HG02885 (cell line): ENCODE data around the gene GUCA2A.

Source experiments
- ATAC-seq: cut with Tn5 transposase; IDR thresholded peaks from one replicate; pipeline ENCODE4 v1.9.1; 2021; ENCODE audit warnings: mild to moderate bottlenecking; ENCODE audit not compliant: unreplicated experiment, poor library complexity

Gene GUCA2A

GRCh38 chr1:42178249-42178648, 13.7 kb upstream of the GUCA2A start:
- no peak for ATAC-seq

DNA sequence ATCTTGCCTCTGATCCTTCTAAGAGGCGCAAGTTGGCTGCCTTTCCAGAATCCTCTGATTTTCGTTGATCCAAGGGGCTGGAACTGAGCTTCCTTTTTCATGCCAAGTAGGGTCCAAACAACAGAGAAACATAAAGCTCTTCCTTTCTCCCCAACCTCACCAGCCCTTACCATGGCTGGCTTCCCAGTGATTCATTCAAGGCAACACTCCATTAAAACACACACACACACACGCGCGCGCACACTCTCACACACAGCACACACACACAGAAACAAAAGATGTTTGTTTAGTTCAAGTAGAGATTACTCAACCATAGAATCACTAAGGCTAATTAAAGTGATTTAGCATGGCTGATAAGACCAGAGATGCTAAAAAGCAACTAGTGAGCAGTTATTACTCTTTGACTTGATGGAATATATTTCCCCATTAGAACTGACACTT, 13.0 kb upstream of the GUCA2A start:
- no peak for ATAC-seq

DNA sequence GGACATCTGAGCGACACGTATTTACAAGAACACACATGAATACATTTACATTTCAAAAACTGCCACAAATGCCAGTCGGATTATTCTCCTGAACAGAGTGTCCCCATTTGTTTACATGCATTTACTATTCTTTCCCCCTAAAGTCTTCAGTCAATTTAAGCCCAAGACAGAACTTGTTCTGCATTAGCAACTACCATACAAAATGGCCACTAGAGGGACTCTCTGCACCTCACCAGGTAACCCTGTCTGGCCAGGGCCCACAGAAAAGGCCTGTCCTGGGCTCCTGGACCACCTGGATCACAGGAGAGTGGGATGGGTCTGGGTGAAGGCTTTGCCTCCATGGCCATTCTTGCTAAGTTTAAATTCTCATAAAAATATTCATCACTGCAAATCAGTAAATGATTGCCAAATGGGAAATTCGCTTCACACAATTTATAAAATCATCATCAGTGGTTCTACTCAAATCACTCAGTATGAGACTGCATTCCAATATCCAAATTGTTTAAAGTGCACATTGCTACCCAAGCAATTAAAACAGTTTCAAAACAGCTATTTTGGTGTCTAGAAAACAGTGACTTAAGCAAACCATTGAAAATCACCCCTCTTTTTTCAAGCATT, 12.5 kb upstream of the GUCA2A start:
- no peak for ATAC-seq

- no peak for ATAC-seq
Measured at GRCh38 chr1:42175314-42176054, 10.9 kb upstream of the GUCA2A start.

DNA sequence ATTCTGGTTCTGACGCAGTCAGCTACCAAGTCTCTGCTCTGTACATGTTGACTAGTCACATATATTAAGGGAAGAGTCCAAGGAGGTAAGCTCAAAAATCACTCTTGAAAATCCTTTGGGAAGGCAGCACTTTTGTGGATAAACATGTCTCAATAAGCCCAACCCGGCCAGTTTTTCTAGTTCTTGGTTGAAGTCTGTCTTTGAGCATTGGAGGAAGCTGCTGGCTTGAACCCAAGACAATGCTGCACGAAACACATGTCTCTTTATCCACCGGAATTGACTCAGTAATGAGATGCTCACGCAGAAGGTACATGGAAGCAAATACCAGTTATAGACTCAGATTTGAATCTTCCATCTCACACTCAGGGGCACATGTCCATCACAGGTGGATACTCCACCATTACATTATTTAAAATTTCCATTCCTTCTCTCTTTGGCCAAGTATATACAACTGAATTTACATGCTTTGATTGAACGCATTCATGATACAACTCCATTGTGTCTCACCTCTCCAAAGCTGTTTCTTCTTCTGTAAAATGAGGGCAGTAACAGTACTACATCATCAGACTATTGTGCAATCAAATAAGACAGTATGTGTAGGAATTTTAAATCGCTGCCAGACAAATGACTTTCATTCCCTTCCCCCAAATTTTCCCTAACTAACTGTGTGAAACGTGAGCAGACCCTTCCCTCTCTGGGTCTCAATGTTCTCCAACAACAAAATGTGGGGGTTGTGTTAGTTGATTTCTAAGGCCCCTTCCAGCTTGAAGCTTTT, 9.6 kb upstream of the GUCA2A start:
- no peak for ATAC-seq

DNA sequence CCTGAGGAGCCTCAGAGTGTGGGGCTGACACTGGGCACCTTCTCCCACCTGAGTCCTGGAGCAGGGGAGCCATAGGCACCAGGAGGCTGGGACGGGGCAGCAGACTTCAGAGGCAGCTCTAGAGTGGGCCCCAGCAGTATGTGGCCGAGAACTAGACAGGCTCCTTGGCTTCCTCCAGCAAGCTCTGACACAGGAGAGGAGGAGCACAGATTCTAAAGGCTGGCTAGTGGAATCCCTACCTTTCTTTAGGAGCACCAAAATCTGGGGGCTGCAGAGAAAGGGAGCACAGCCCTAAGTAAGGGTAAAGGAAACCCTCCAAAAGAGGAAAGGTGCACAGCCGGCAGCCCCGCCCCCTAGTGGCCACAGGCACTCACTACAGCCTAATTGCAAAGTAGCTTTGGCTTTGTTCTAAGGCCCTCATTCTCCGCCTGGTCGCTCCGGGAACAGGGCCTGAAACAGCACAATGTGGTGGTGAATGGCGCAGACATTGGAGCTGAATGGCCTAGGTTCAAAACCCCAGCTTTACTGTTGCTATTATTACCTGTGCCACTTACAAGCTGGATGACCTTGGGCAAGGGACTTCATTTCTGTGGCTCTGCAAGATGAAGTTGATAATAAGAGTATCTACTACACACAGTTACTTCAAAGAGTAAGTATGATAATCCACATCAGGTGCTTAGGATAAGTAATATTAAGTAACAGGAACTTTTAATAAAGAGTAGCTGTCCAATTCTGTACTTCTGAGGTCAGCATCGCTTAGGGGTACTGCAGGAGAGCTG, 8.8 kb upstream of the GUCA2A start:
- no peak for ATAC-seq

DNA sequence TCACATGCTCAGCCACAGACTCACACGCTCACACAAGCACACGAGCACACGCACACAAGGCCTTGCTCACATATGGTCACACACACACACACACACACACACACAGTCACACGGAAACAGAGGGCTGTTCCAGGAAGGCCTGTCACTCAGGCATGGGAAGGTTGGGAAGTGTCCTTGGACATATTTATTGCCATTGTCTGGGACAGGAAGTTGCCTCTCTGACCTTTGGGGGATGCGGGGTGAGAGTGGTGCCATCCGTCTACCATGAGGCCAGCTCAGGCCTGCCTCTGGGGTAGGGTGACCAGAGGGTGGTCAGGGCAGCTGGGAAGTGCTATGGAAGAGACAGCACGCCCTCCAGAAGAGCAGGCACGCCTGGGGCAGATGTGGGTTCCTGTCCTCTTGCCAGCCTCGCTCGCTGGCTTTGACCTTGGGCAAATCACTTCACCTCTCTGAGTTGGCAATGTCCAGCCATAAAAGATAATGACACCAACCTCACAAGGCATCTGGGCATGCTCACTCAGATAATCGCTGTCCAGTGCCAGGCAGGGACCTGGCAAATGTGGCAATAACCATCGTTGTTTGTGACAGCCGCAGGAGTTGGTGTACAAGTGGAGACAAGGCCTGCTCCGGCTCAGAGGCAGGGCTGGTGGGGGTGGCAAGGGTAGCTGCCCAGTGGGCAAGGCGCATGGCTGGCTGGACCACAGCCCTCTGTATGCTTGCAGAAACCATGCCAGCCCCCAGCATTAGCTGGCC, 8.0 kb upstream of the GUCA2A start:
- no peak for ATAC-seq

DNA sequence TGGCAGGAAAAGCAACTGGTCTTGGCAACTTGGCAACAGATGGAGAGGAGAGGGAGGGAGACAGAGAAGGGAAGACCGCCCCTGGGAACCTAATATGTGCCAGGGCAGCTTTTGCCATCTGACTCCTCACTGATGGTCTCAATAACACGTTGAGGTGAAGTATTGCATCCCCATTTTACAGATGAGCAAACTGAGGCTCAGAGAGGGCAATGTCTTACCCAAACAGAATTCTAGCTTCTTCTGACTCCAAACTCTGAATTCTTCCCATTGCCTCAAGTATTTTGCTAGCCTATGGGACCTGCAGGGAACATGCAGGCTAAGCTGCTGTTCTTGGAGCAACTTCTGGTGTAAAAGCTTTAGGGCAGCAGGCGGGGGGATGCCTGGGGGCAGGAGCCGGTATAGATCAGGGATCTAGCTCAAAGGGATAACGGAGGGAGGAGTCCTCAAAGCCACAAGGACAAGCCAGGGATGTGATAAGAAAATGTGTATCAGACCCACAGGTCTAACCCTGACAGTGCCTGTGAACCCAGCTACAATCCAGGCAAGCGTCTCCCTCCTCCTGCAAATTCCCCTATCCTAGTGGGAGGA, 7.2 kb upstream of the GUCA2A start:
- no peak for ATAC-seq

GRCh38 chr1:42170779-42171621, 6.5 kb upstream of the GUCA2A start:
- ATAC-seq: no peak

DNA sequence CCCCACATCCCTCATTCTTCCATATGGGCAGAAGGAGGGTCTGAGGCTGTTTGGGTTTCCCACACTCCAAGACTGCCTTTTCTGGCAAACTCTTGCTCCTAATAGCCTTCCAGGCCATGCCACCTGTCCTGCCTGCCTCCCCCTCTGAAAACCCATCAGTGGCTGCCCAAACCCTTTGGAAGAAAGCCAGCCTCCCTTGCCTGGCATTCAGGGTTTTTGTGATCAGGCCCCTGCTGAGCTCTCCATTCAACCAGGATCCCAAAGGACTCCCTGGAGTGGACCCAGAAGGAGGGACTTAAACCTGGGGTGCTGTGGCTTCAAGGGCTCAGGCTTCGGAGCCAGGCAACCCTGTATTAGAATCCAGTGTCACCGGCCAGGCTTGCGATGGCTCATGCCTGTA, 4.2 kb upstream of the GUCA2A start:
- no peak for ATAC-seq

GRCh38 chr1:42168391-42168670, 3.8 kb upstream of the GUCA2A start:
- ATAC-seq: no peak

GRCh38 chr1:42167611-42168390, 3.3 kb upstream of the GUCA2A start:
- ATAC-seq: no peak

- no peak for ATAC-seq
Measured at GRCh38 chr1:42165511-42166210, 1.1 kb upstream of the GUCA2A start.

GRCh38 chr1:42163536-42164503, 725 bp downstream of the GUCA2A start:
- ATAC-seq: no peak

DNA sequence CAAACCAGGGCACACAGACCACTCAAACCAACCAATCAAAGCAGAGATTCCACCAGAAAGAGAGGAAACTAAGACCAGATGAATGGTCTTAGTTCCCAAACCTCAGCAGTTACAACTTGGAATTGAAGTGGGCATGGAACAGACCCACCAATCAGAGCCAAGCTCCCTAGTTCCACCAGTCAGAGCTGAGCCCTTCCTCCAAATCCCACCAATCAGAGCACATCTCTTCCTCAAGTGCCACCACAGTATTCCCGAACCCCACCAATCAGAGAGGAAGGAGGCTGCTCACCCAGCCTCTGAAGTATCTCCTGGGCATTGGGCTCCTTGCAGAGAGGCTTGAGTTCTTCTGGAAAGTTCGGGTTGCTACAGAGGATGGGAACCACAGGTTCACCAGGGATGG, 1.4 kb downstream of the GUCA2A start:
- ATAC-seq: no peak

- ATAC-seq: no peak
Measured at GRCh38 chr1:42162181-42162580, 2.4 kb downstream of the GUCA2A start.
